Measurements from ENCODE around the gene PMPCA. TPM values are rescaled to one million over a fixed set of nuclear protein-coding genes. Genes with fewer than 3 reads are reported as not detected.

Gene PMPCA, protein sequence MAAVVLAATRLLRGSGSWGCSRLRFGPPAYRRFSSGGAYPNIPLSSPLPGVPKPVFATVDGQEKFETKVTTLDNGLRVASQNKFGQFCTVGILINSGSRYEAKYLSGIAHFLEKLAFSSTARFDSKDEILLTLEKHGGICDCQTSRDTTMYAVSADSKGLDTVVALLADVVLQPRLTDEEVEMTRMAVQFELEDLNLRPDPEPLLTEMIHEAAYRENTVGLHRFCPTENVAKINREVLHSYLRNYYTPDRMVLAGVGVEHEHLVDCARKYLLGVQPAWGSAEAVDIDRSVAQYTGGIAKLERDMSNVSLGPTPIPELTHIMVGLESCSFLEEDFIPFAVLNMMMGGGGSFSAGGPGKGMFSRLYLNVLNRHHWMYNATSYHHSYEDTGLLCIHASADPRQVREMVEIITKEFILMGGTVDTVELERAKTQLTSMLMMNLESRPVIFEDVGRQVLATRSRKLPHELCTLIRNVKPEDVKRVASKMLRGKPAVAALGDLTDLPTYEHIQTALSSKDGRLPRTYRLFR
- total RNA-seq (26.4 and 31.3 TPM in 2 replicates), polyA plus RNA-seq (70.2 and 90.2 TPM in 2 replicates), polyA minus RNA-seq (ENCODE audit: low replicate concordance) (30.9 and 49.8 TPM in 2 replicates)
- polyA plus RNA-seq (2012): 70.8 and 84.1 TPM in 2 replicates

DNA sequence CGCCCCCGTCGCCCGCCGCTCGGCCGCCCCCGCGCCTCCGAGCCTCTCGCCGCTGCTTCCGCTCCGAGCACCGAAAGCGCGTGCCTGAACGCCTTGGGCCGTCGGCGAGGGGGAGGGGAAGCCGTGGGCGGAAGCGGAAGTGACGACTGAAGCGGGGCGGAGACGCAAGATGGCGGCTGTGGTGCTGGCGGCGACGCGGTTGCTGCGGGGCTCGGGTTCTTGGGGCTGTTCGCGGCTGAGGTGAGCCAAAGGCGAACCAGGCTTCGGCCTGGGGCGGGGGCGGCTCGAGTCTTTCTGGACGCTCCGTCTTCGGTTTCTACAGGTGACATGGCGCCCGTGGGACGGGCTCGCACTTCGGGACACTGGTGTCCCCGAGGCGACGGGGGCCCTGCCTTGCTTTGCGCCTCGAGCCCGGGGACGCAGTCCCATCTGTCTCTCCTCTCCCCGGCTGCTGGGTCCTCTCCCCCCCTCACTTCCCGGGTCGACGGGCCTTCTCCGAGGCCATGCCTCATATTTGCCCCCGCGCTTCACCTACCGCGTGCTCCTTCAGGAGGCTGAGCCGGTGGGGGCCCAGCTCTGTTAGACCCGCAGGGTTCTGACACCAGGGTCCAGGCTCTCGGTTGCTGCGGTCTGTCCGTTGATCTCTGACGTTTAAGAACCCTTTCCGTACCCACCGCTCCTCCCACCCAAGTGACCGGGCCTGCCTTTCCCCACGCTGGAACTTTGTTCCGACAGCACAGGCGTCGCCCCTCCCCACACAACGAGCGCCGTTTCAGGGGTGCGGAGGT is at the start of gene PMPCA, which contains the start of gene ENTR1:
PMPCA (plus strand) TSS at position 159 of the 788 bp plus-strand sequence; CDS start at position 170, 11 bp downstream.
ENTR1 (minus strand) TSS at position 115 of the 788 bp plus-strand sequence. CDS start 217 bp downstream, outside the sequence.
- peak; percentile 82 for DNase-seq (ENCODE audit: low read depth in 2 of 2)
- Histone ChIP-seq H2AFZ (ENCODE audit: low read length) (peak within 1 kb of the TSS; percentile 39), H3K4me1 (ENCODE audit: control insufficient read depth, extremely low read depth, insufficient read depth, low read length) (peaks cover 11% of the 10 kb centered on the region), H4K20me1 (ENCODE audit: control insufficient read depth, extremely low read depth, insufficient read depth, low read length) (no peaks in the 10 kb centered on the region), H3K36me3 (ENCODE audit: control insufficient read depth, insufficient read depth, low read length) (peaks cover 28% of the 10 kb centered on the region), H3K4me3 (replicated peaks in 1 of 4; ENCODE audit: control extremely low read depth in 1 of 4, insufficient read depth in 1 of 4, low read depth in 3 of 4, low read length in 4 of 4) (peak within 1 kb of the TSS; percentile 79 to 99 (median 98)), H3K9ac (ENCODE audit: insufficient read depth, low read length) (peak within 1 kb of the TSS; percentile 95), H3K4me2 (ENCODE audit: extremely low read depth, insufficient read depth, low read length) (peak within 1 kb of the TSS; percentile 96), H3K79me2 (ENCODE audit: control insufficient read depth, insufficient read depth, low read length) (peaks cover 43% of the 10 kb centered on the region), H3K27ac (ENCODE audit: insufficient read depth, low read length) (peak within 1 kb of the TSS; percentile 96), H3K27me3 (ENCODE audit: control insufficient read depth, insufficient read depth, low read length) (no peaks in the 10 kb centered on the region), H3K9me3 (ENCODE audit: control insufficient read depth, insufficient read depth, low read depth, low read length) (no peaks in the 10 kb centered on the region)
- TF ChIP-seq, protein P1, sequence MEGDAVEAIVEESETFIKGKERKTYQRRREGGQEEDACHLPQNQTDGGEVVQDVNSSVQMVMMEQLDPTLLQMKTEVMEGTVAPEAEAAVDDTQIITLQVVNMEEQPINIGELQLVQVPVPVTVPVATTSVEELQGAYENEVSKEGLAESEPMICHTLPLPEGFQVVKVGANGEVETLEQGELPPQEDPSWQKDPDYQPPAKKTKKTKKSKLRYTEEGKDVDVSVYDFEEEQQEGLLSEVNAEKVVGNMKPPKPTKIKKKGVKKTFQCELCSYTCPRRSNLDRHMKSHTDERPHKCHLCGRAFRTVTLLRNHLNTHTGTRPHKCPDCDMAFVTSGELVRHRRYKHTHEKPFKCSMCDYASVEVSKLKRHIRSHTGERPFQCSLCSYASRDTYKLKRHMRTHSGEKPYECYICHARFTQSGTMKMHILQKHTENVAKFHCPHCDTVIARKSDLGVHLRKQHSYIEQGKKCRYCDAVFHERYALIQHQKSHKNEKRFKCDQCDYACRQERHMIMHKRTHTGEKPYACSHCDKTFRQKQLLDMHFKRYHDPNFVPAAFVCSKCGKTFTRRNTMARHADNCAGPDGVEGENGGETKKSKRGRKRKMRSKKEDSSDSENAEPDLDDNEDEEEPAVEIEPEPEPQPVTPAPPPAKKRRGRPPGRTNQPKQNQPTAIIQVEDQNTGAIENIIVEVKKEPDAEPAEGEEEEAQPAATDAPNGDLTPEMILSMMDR (conservative IDR thresholded peaks at IDR 0.05 in 1 of 2, IDR thresholded peaks at IDR 0.05 in 1 of 2; ENCODE audit: low read depth in 1 of 2, low read length in 2 of 2): no peak
- no peak for TF ChIP-seq EZH2 (IDR thresholded peaks at IDR 0.05; ENCODE audit: low read length, missing control alignments)

DNA sequence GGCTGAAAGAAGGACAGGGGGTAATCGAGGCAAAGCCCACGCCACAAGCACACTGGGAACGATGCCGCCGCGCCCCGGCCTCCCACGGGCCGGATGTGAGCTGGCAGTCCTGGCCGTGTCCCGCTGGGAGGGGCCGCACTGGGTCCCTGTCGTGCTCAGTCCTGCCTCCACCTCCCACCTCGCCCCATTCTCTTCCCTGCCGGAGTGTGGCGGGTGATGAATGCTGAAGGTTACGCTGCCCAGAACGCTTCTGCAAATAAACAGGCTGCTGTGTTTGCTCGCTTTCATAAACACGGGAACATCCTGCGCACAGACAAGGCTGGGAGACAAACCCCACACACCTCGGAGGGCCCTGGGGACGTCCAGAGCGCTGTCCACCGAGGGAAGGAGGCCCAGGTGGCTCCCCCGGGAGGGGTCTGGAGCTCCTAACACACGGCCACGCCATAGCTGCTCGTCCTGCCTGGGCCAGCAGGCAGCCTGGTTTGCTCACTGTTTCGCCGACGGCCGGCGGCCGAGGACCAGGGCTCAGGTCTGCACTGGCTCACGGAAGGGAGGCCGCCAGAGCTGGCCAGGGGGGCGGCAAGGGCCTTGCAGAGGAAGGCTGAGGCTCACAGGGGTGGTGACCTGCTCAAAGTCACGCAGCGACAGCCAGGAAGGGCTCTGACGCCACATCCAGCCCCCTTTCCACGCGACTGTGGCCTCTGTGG is 49.3 kb upstream of the PMPCA start:
- H3K27ac ChIP-seq (ENCODE audit: insufficient read depth, low read length): peak overlapping the region; percentile 80
- H4K20me1 ChIP-seq (ENCODE audit: control insufficient read depth, extremely low read depth, insufficient read depth, low read length): no peaks in the 10 kb centered on the region
- peak overlapping the region in 1 of 4 experiments; percentile 14 for H3K4me3 ChIP-seq (replicated peaks in 1 of 4; ENCODE audit: control extremely low read depth in 1 of 4, insufficient read depth in 1 of 4, low read depth in 3 of 4, low read length in 4 of 4)
- H3K9me3 ChIP-seq (ENCODE audit: control insufficient read depth, insufficient read depth, low read depth, low read length): no peaks in the 10 kb centered on the region
- H3K79me2 ChIP-seq (ENCODE audit: control insufficient read depth, insufficient read depth, low read length): no peaks in the 10 kb centered on the region
- H3K9ac ChIP-seq (ENCODE audit: insufficient read depth, low read length): peak overlapping the region; percentile 55
- peak overlapping the region; percentile 42 for H3K4me2 ChIP-seq (ENCODE audit: extremely low read depth, insufficient read depth, low read length)
- no peak for TF ChIP-seq EZH2 (IDR thresholded peaks at IDR 0.05; ENCODE audit: low read length, missing control alignments)
- TF ChIP-seq, protein P1 (conservative IDR thresholded peaks at IDR 0.05 in 1 of 2, IDR thresholded peaks at IDR 0.05 in 1 of 2; ENCODE audit: low read depth in 1 of 2, low read length in 2 of 2): no peak
- H3K4me1 ChIP-seq (ENCODE audit: control insufficient read depth, extremely low read depth, insufficient read depth, low read length): peaks cover 21% of the 10 kb centered on the region
- DNase-seq (ENCODE audit: low read depth in 2 of 2): peak; percentile 35 to 62
- no peaks in the 10 kb centered on the region for H3K27me3 ChIP-seq (ENCODE audit: control insufficient read depth, insufficient read depth, low read length)
- H2AFZ ChIP-seq (ENCODE audit: low read length): no peak overlapping the region
- peaks cover 23% of the 10 kb centered on the region for H3K36me3 ChIP-seq (ENCODE audit: control insufficient read depth, insufficient read depth, low read length)
